PC-9 (cell line): ENCODE data around the gene TPI1. TPM values are rescaled to one million over a fixed set of nuclear protein-coding genes. Genes with fewer than 3 reads are reported as not detected.

Source experiments
- BruUV-seq: library from RNA; stranded (reverse); fragments of 400-500 nt; replicated peaks from 2 replicates; lab custom pipeline; 2021; lab: Mats Ljungman, UMichigan
- CTCF ChIA-PET: fragments of 300-600 bp; sonication (Branson Sonifier 250); formaldehyde crosslinking; loops from one replicate; lab custom pipeline; 2022; ENCODE audit warnings: antibody characterized with exemption; lab: Charles Lee
- POLR2A ChIA-PET: fragments of 300-600 bp; sonication (Branson Sonifier 250); formaldehyde crosslinking; loops from one replicate; lab custom pipeline; 2022; ENCODE audit warnings: antibody characterized with exemption; ENCODE audit not compliant: unreplicated experiment; lab: Charles Lee
- DNase-seq, 2 experiments: peaks; one replicate each; pipeline versions ENCODE4 v3.0.0 to v3.0.0-alpha.2; 2015 to 2022; ENCODE audit warnings: mixed read lengths in 1 of 2
- H2AFZ ChIP-seq: fragments of 200-600 bp; sonication (generic); 2 replicates; pipeline ENCODE4 v1.8.1; 2017; ENCODE audit warnings: antibody characterized with exemption
- H3F3A ChIP-seq: fragments of 200-600 bp; sonication (generic); 2 replicates; pipeline ENCODE4 v1.8.1; 2017; ENCODE audit warnings: antibody characterized with exemption, mild to moderate bottlenecking, low read depth; ENCODE audit not compliant: insufficient read depth
- H3K27ac ChIP-seq: fragments of 200-600 bp; sonication (generic); 2 replicates; pipeline ENCODE4 v1.6.1; 2016; ENCODE audit warnings: mixed run types
- H3K27me3 ChIP-seq: fragments of 200-600 bp; sonication (generic); 2 replicates; pipeline ENCODE4 v1.6.1; 2016; ENCODE audit warnings: low read depth, mixed run types; ENCODE audit not compliant: insufficient read depth
- H3K36me3 ChIP-seq: fragments of 200-600 bp; sonication (generic); 2 replicates; pipeline ENCODE4 v1.6.1; 2016; ENCODE audit warnings: low read depth, mixed run types
- H3K4me1 ChIP-seq: fragments of 200-600 bp; sonication (generic); replicated peaks from 2 replicates; pipeline ENCODE4 v1.6.1; 2016; ENCODE audit warnings: mixed run types; ENCODE audit not compliant: insufficient read depth
- H3K4me2 ChIP-seq: fragments of 200-600 bp; sonication (generic); 2 replicates; pipeline ENCODE4 v1.6.1; 2017; ENCODE audit warnings: mixed run types
- H3K4me3 ChIP-seq: fragments of 200-600 bp; sonication (generic); 2 replicates; pipeline ENCODE4 v1.6.1; 2016; ENCODE audit warnings: mixed run types
- H3K79me2 ChIP-seq: fragments of 200-600 bp; sonication (generic); 2 replicates; pipeline ENCODE4 v1.6.1; 2017; ENCODE audit warnings: low read depth, mixed run types
- H3K9me2 ChIP-seq: fragments of 200-600 bp; sonication (generic); 2 replicates; pipeline ENCODE4 v1.8.1; 2017; ENCODE audit warnings: mild to moderate bottlenecking; ENCODE audit not compliant: insufficient read depth
- H3K9me3 ChIP-seq: fragments of 200-600 bp; sonication (generic); 2 replicates; pipeline ENCODE4 v1.8.1; 2016; ENCODE audit warnings: low read depth; ENCODE audit not compliant: insufficient read depth
- H4K20me1 ChIP-seq: fragments of 200-600 bp; sonication (generic); 2 replicates; pipeline ENCODE4 v1.8.1; 2017; ENCODE audit not compliant: insufficient read depth
- CTCF ChIP-seq: fragments of 200-600 bp; sonication (generic); conservative IDR thresholded peaks from 2 replicates; pipeline ENCODE4 v1.6.1; 2017; ENCODE audit warnings: mixed run types, antibody characterized with exemption, mild to moderate bottlenecking, moderate library complexity
- EZH2 ChIP-seq: fragments of 200-600 bp; sonication (generic); IDR thresholded peaks from 2 replicates; pipeline ENCODE4 v1.8.0; 2017; ENCODE audit warnings: antibody characterized with exemption, low read depth
- intact Hi-C: fragments of 100-400 bp; cut with micrococcal nuclease; formaldehyde crosslinking; loops from one replicate; pipeline ENCODE4 v1.10.0; 2022; ENCODE audit not compliant: unreplicated experiment
- total RNA-seq: library from RNA; stranded (reverse); gene quantifications from 2 replicates; pipeline ENCODE4 v1.2.3, GENCODE V29; 2021

TPI1 gene
- total RNA-seq, 1 experiment from 2014 or later: 1,199 TPM

- Histone ChIP-seq H3K9me2 (no peaks in the 10 kb centered on the region), H4K20me1 (no peaks in the 10 kb centered on the region), H3K4me1 (no peaks in the 10 kb centered on the region; the same call in 1 of the 2 replicates), H3K4me3 (no peak overlapping the region), H3K9me3 (no peaks in the 10 kb centered on the region), H2AFZ (no peak overlapping the region), H3K36me3 (no peaks in the 10 kb centered on the region), H3K79me2 (no peaks in the 10 kb centered on the region), H3K27me3 (peaks cover 97% of the 10 kb centered on the region), H3K4me2 (no peak overlapping the region), H3F3A (no peaks in the 10 kb centered on the region; the same call in 1 of the 2 replicates), H3K27ac (no peak overlapping the region)
- CTCF ChIA-PET: interaction anchor here (0.6 to 1.3 kb wide), 6 partner anchors 14 to 1940 kb away, joined by 3 to 7 read pairs (median 3); partner anchors contain the start of genes MLF2 and ZNF384
- DNase-seq: peak; percentile 68 to 93
- POLR2A ChIA-PET: interaction anchor here (0.6 kb wide), 1 partner anchor 44 kb away, joined by 4 read pairs; no protein-coding TSS in a partner anchor
- no TSS peak for BruUV-seq
- TF ChIP-seq EZH2 (no peak), CTCF (peak; percentile 96)
- intact Hi-C loops: loop anchor here (1.0 to 5.0 kb wide), 6 partner anchors 46 to 258 kb away; partner anchors contain the start of genes MLF2, NOP2 and ZNF384
Observed at GRCh38 chr12:6825398-6826124, 41.8 kb upstream of the TPI1 start.

- Histone ChIP-seq H3K79me2 (no peaks in the 10 kb centered on the region), H3F3A (no peaks in the 10 kb centered on the region; the same call in 1 of the 2 replicates), H3K27me3 (peaks cover 97% of the 10 kb centered on the region), H3K4me2 (no peak overlapping the region), H3K4me3 (no peak overlapping the region), H2AFZ (no peak overlapping the region), H3K27ac (no peak overlapping the region), H3K9me3 (no peaks in the 10 kb centered on the region), H4K20me1 (no peaks in the 10 kb centered on the region), H3K9me2 (no peaks in the 10 kb centered on the region), H3K4me1 (no peaks in the 10 kb centered on the region; the same call in 1 of the 2 replicates), H3K36me3 (no peaks in the 10 kb centered on the region)
- DNase-seq: no peak
- POLR2A ChIA-PET: interaction anchor here (0.6 to 0.7 kb wide), 2 partner anchors 43 to 279 kb away, joined by 4 read pairs; no protein-coding TSS in a partner anchor
- TF ChIP-seq CTCF (no peak), EZH2 (no peak)
- CTCF ChIA-PET: interaction anchor here (0.7 kb wide), 1 partner anchor 1941 kb away, joined by 3 read pairs; no protein-coding TSS in a partner anchor
- intact Hi-C loops: loop anchor here (5.0 kb wide), 2 partner anchors 139 to 259 kb away; partner anchors contain the start of genes NOP2 and ZNF384
- no TSS peak for BruUV-seq
Observed at GRCh38 chr12:6826125-6826733, 41.1 kb upstream of the TPI1 start.

- ChIA-PET CTCF (interaction anchor here (0.6 to 0.7 kb wide), 2 partner anchors 12 to 304 kb away, joined by 4 read pairs; no protein-coding TSS in a partner anchor), POLR2A (interaction anchor here (0.7 kb wide), 1 partner anchor 280 kb away, joined by 4 read pairs; no protein-coding TSS in a partner anchor)
- Histone ChIP-seq H3K4me1 (no peaks in the 10 kb centered on the region; the same call in 1 of the 2 replicates), H3K27me3 (peaks cover 97% of the 10 kb centered on the region), H4K20me1 (no peaks in the 10 kb centered on the region), H3K9me3 (no peaks in the 10 kb centered on the region), H3K9me2 (no peaks in the 10 kb centered on the region), H3K4me3 (no peak overlapping the region), H3K4me2 (no peak overlapping the region), H2AFZ (no peak overlapping the region), H3K36me3 (no peaks in the 10 kb centered on the region), H3K27ac (no peak overlapping the region), H3K79me2 (no peaks in the 10 kb centered on the region), H3F3A (no peaks in the 10 kb centered on the region; the same call in 1 of the 2 replicates)
- intact Hi-C loops: loop anchor here (5.0 kb wide), 2 partner anchors 140 to 260 kb away; partner anchors contain the start of genes NOP2 and ZNF384
- TF ChIP-seq CTCF: no peak
- no peak for TF ChIP-seq EZH2
- BruUV-seq: no TSS peak
- DNase-seq: no peak
Observed at GRCh38 chr12:6826734-6827436, 40.4 kb upstream of the TPI1 start.
